ENCODE data around the gene PTPRO.
A peak's percentile ranks its signal among the peaks of the same experiment; 100 is the strongest.

The PTPRO gene

DNA sequence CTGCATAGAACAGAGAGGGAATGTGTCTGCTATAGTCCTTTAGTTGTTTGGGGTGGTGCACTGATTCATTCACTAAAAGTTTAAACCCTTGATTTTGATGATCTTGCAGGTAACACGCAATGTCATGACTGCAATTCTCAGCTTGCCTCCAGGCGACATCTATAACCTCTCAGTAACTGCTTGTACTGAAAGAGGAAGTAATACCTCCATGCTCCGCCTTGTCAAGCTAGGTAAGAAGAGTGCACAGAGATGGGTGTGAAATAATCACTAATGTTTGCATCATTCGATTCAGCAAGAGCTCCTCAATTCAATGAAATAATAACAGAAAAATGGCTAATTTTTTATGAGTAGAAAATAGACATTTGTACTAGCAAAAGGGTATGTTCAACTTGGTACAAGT is 203.7 kb downstream of the PTPRO start:
- Histone ChIP-seq H3K4me3 (ENCODE audit: low read length) (peak overlapping the region; percentile 25; the same call in 1 of the 2 replicates), H3K27ac (ENCODE audit: low read depth, low read length) (no peak overlapping the region), H3K36me3 (ENCODE audit: control insufficient read depth, low read length) (no peaks in the 10 kb centered on the region), H4K20me1 (ENCODE audit: control insufficient read depth, insufficient read depth, low read depth, low read length) (no peaks in the 10 kb centered on the region), H3K4me2 (ENCODE audit: low read length) (peak overlapping the region; percentile 47), H3K27me3 (ENCODE audit: control insufficient read depth, low read length) (peaks cover 5% of the 10 kb centered on the region; the same call in 1 of the 2 replicates), H3K9me2 (replicated peaks; ENCODE audit: control insufficient read depth, low read length) (no peaks in the 10 kb centered on the region), H3K9me3 (ENCODE audit: control insufficient read depth, insufficient read depth, low read length) (no peaks in the 10 kb centered on the region), H3K4me1 (ENCODE audit: control insufficient read depth, low read length) (peaks cover 11% of the 10 kb centered on the region), H3K79me2 (ENCODE audit: control insufficient read depth, low read length) (no peaks in the 10 kb centered on the region), H3F3A (ENCODE audit: control insufficient read depth, insufficient read depth) (0 out of 2 replicates have a peak, but pooled peaks cover 2% of the 10 kb centered on the region)
- TF ChIP-seq EZH2phosphoT487 (IDR thresholded peaks at IDR 0.05; ENCODE audit: borderline replicate concordance, low read length) (no peak), CTCF (IDR thresholded peaks at IDR 0.05; ENCODE audit: low read depth, low read length, poor library complexity, severe bottlenecking) (no peak)

GRCh38 chr12:15527201-15528080 is 205.1 kb downstream of the PTPRO start:
- TF ChIP-seq EZH2phosphoT487 (IDR thresholded peaks at IDR 0.05; ENCODE audit: borderline replicate concordance, low read length) = no peak
- TF ChIP-seq CTCF (IDR thresholded peaks at IDR 0.05; ENCODE audit: low read depth, low read length, poor library complexity, severe bottlenecking) = peak; percentile 18
- H3K4me2 ChIP-seq (ENCODE audit: low read length) = no peak overlapping the region
- no peaks in the 10 kb centered on the region for H3F3A ChIP-seq (ENCODE audit: control insufficient read depth, insufficient read depth)
- no peak overlapping the region for H3K27ac ChIP-seq (ENCODE audit: low read depth, low read length)
- no peaks in the 10 kb centered on the region for H3K9me3 ChIP-seq (ENCODE audit: control insufficient read depth, insufficient read depth, low read length)
- no peaks in the 10 kb centered on the region for H3K9me2 ChIP-seq (replicated peaks; ENCODE audit: control insufficient read depth, low read length)
- no peaks in the 10 kb centered on the region for H3K36me3 ChIP-seq (ENCODE audit: control insufficient read depth, low read length)
- peaks cover 12% of the 10 kb centered on the region for H3K4me1 ChIP-seq (ENCODE audit: control insufficient read depth, low read length)
- no peaks in the 10 kb centered on the region for H3K79me2 ChIP-seq (ENCODE audit: control insufficient read depth, low read length)
- H3K27me3 ChIP-seq (ENCODE audit: control insufficient read depth, low read length) = no peaks in the 10 kb centered on the region
- H3K4me3 ChIP-seq (ENCODE audit: low read length) = no peak overlapping the region
- H4K20me1 ChIP-seq (ENCODE audit: control insufficient read depth, insufficient read depth, low read depth, low read length) = no peaks in the 10 kb centered on the region

DNA sequence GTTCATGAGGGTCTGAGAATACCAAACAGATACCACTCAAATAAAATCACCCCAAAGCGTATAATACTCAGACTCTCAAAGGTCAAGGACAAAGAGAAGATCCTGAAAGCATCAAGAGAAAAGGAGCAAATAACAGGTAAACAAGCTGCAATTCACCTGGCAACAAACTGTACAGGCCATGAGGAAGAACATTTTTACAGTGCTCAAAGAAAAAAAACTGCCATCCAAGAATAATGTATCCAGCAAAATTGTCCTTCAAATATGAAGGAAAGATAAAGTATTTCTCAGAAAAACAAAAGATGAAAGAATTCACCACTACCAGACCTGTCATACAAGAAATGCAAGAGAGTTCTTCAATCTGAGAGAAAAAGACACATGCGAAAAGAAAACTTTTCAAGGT is 206.4 kb downstream of the PTPRO start:
- H3K4me1 ChIP-seq (ENCODE audit: control insufficient read depth, low read length) = peaks cover 16% of the 10 kb centered on the region
- H3K9me3 ChIP-seq (ENCODE audit: control insufficient read depth, insufficient read depth, low read length) = no peaks in the 10 kb centered on the region
- no peak overlapping the region for H3K27ac ChIP-seq (ENCODE audit: low read depth, low read length)
- no peaks in the 10 kb centered on the region for H3F3A ChIP-seq (ENCODE audit: control insufficient read depth, insufficient read depth)
- H3K4me3 ChIP-seq (ENCODE audit: low read length) = no peak overlapping the region
- no peak for TF ChIP-seq EZH2phosphoT487 (IDR thresholded peaks at IDR 0.05; ENCODE audit: borderline replicate concordance, low read length)
- TF ChIP-seq CTCF (IDR thresholded peaks at IDR 0.05; ENCODE audit: low read depth, low read length, poor library complexity, severe bottlenecking) = no peak
- no peaks in the 10 kb centered on the region for H3K79me2 ChIP-seq (ENCODE audit: control insufficient read depth, low read length)
- no peaks in the 10 kb centered on the region for H3K9me2 ChIP-seq (replicated peaks; ENCODE audit: control insufficient read depth, low read length)
- H3K27me3 ChIP-seq (ENCODE audit: control insufficient read depth, low read length) = no peaks in the 10 kb centered on the region
- no peaks in the 10 kb centered on the region for H4K20me1 ChIP-seq (ENCODE audit: control insufficient read depth, insufficient read depth, low read depth, low read length)
- H3K4me2 ChIP-seq (ENCODE audit: low read length) = no peak overlapping the region
- no peaks in the 10 kb centered on the region for H3K36me3 ChIP-seq (ENCODE audit: control insufficient read depth, low read length)
